Adrenal gland (tissue), 12 donors: ENCODE data around the gene SOWAHA. TPM values are rescaled to one million over a fixed set of nuclear protein-coding genes. Genes with fewer than 3 reads are reported as not detected.

Source experiments
- DNase-seq, 7 donors: peaks; one replicate each; pipeline ENCODE4 v3.0.0-alpha.2; 2019 to 2020
- H3K27ac ChIP-seq, 5 donors: fragments of 200-600 bp; sonication (generic) in 4 of 5; 1 replicate in 3 of 5; 2 replicates in 2 of 5; pipeline versions ENCODE4 v1.5.1 to v1.8.0; 2016 to 2020; ENCODE audit warnings: mild to moderate bottlenecking in 1 of 5
- H3K27me3 ChIP-seq: fragments of 200-600 bp; 2 replicates; pipeline ENCODE4 v1.8.0; 2021
- H3K36me3 ChIP-seq, 2 donors: fragments of 200-600 bp; replicated peaks in 1 of 2; 1 replicate in 1 of 2; 2 replicates in 1 of 2; pipeline versions ENCODE4 v1.5.1 to v1.8.0; 2018 to 2022
- H3K4me1 ChIP-seq, 2 donors: fragments of 200-600 bp; replicated peaks in 1 of 2; 1 replicate in 1 of 2; 2 replicates in 1 of 2; pipeline versions ENCODE4 v1.5.1 to v1.8.0; 2018 to 2021
- H3K4me3 ChIP-seq, 4 donors: fragments of 200-600 bp; sonication (generic) in 3 of 4; one replicate each; pipeline ENCODE4 v1.5.1; 2016 to 2018
- H3K9me3 ChIP-seq, 3 donors: fragments of 200-600 bp; sonication (generic) in 1 of 3; replicated peaks in 1 of 3; 1 replicate in 2 of 3; 2 replicates in 1 of 3; pipeline versions ENCODE4 v1.5.1 to v1.8.0; 2016 to 2021
- CTCF ChIP-seq, 6 experiments: fragments of 450-650 bp in 4 of 6; fragments of 200-600 bp in 2 of 6; sonication (generic) in 1 of 6; IDR thresholded peaks; 1 replicate in 5 of 6; 2 replicates in 1 of 6; pipeline versions ENCODE4 v1.5.1 to v1.8.0; 2016 to 2021; ENCODE audit warnings: antibody characterized with exemption in 6 of 6, mild to moderate bottlenecking in 2 of 6, moderate library complexity in 1 of 6
- POLR2A ChIP-seq, 2 donors: fragments of 450-650 bp; IDR thresholded peaks; one replicate each; pipeline ENCODE4 v1.6.1; 2017; ENCODE audit warnings: antibody characterized with exemption in 2 of 2, mild to moderate bottlenecking in 2 of 2, moderate library complexity in 1 of 2
- WGBS, 4 donors: extraction: QIAGEN DNeasy Blood & Tissue Kit in 2 of 4; methylation state at CpG; one replicate each; pipeline versions ENCODE4 v1.1.5 to v1.1.7; 2013 to 2017; 5-methylcytosine and 5-hydroxymethylcytosine counted together
- intact Hi-C, 2 donors: fragments of 100-400 bp; cut with DNase I; formaldehyde crosslinking; loops; one replicate each; pipeline versions ENCODE4 v1.14.1 to v1.15.0; 2022 to 2023
- polyA plus RNA-seq, 3 donors: library from polyadenylated mRNA; stranded (reverse); fragments of 200-250 nt in 2 of 3; fragments of 350-450 nt in 1 of 3; fragmentation: Illumina TruSeq in 1 of 3; extraction: RNeasy Lipid Tissue Mini Kit (QIAGEN cat#74804) in 1 of 3; gene quantifications; one replicate each; pipeline ENCODE4 v1.2.3, GENCODE V29; 2013 to 2014
- total RNA-seq, 9 donors: library from RNA; depleted of rRNA in 4 of 9; stranded (reverse); fragments of >200 nt in 4 of 9; fragments of 120-200 nt in 1 of 9; fragmentation: NEBNext Ultra II Directional in 1 of 9; extraction: Animal tissue kit (Norgen Biotek cat#: 25700) in 1 of 9; gene quantifications; one replicate each; pipeline versions ENCODE4 v1.1.0 to v1.2.4, GENCODE V29; 2013 to 2023
- donor health status: healthy with polysubstance abuse.
- donor health status: Bipolar disorder and iron deficiency.
- donor health status: DM: yes; HTN: yes; CAD: no.
- donor health status: DM: no; HTN: no; CAD: no.
- donor health status: DM: no; HTN: no; CAD: no.
- donor health status: DM: yes; HTN: yes; CAD: no.

Gene SOWAHA
- total and polyA plus RNA-seq, 12 donors: 0.06 to 1.8 (median 0.40) TPM; not detected in 3

- Histone ChIP-seq H3K36me3 (peaks cover 0 to 35% of the 10 kb centered on the region in 2 donors), H3K9me3 (no peaks in the 10 kb centered on the region), H3K27ac (no peak overlapping the region), H3K27me3 (no peaks in the 10 kb centered on the region), H3K4me1 (peaks cover 0 to 10% of the 10 kb centered on the region in 2 donors), H3K4me3 (no peak overlapping the region)
- 85 to 98% (median 90%) methylated on average over 9 to 12 of the region's 12 CpGs for WGBS, 4 donors
- no peak for DNase-seq
- TF ChIP-seq POLR2A (IDR thresholded peaks at IDR 0.05): no peak
- TF ChIP-seq CTCF (IDR thresholded peaks at IDR 0.05): no peak
- intact Hi-C loops: no loop called here
Observed at GRCh38 chr5:132765311-132766019, 47.6 kb upstream of the SOWAHA start.

- Histone ChIP-seq H3K27me3 (no peaks in the 10 kb centered on the region), H3K4me3 (no peak overlapping the region), H3K9me3 (no peaks in the 10 kb centered on the region), H3K36me3 (peaks cover 0 to 28% of the 10 kb centered on the region in 2 donors), H3K27ac (no peak overlapping the region), H3K4me1 (peaks cover 0 to 10% of the 10 kb centered on the region in 2 donors)
- intact Hi-C loops: no loop called here
- no peak for TF ChIP-seq POLR2A (IDR thresholded peaks at IDR 0.05)
- no peak for TF ChIP-seq CTCF (IDR thresholded peaks at IDR 0.05)
- DNase-seq: no peak
- 90 to 93% (median 91%) methylated on average over 10 to 14 of the region's 14 CpGs for WGBS, 4 donors
Observed at GRCh38 chr5:132766020-132766805, 46.9 kb upstream of the SOWAHA start.

GRCh38 chr5:132766806-132767055 lies 46.4 kb upstream of the SOWAHA start:
- Histone ChIP-seq H3K9me3 (no peaks in the 10 kb centered on the region), H3K27ac (no peak overlapping the region)

More at GRCh38 chr5:132766806-132767055, 46.4 kb upstream of the SOWAHA start:
- Histone ChIP-seq H3K4me3 (no peak overlapping the region), H3K27me3 (no peaks in the 10 kb centered on the region), H3K4me1 (peaks cover 0 to 10% of the 10 kb centered on the region in 2 donors), H3K36me3 (peaks cover 0 to 24% of the 10 kb centered on the region in 2 donors)
- intact Hi-C loops: no loop called here
- no peak for DNase-seq
- 92 to 100% (median 95%) methylated on average over 1 of the region's 1 CpG for WGBS, 4 donors
- TF ChIP-seq CTCF (IDR thresholded peaks at IDR 0.05) (no peak), POLR2A (IDR thresholded peaks at IDR 0.05) (no peak)
